GM18873 (cell line): ENCODE data around the gene CFAP92.

Experiments
- ATAC-seq: cut with Tn5 transposase; IDR thresholded peaks from one replicate; pipeline ENCODE4 v1.9.1; 2021; ENCODE audit warnings: mild to moderate bottlenecking, moderate library complexity, moderate number of reproducible peaks; ENCODE audit not compliant: unreplicated experiment, low FRiP score

CFAP92 gene, protein sequence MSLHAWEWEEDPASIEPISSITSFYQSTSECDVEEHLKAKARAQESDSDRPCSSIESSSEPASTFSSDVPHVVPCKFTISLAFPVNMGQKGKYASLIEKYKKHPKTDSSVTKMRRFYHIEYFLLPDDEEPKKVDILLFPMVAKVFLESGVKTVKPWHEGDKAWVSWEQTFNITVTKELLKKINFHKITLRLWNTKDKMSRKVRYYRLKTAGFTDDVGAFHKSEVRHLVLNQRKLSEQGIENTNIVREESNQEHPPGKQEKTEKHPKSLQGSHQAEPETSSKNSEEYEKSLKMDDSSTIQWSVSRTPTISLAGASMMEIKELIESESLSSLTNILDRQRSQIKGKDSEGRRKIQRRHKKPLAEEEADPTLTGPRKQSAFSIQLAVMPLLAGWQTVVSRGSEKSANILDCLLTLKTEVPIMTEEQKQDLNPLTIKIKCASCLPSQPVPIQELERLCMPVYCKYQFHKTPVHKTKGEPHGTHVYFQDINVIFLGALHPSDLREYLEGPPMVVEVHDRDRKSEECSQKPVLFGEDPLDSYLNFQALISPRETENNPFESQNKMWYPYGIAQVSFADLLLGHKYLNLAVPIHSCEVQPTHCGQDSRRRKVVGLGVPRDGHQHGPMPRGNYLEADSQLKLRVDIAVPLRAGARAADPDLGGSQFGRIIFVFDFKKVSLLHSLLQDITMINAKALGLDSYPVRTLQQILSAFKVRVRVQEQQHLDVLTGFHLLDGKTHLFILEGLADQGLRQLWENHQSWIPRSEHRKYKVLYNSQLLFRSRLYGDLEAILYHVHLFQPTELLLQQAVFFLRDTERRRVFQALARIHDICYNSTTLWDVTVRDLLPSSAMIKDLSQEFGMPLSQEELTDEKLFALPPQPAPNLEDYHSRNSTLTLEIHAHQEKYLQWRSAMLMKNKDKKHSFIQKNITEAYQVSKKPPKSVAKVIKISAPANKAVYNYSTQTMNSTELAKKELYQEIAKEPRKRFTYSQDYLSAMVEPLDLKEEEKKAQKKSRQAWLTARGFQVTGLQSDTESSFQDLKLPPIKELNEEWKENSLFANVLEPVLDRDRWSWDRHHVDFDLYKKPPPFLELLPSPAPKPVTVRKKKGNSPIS

DNA sequence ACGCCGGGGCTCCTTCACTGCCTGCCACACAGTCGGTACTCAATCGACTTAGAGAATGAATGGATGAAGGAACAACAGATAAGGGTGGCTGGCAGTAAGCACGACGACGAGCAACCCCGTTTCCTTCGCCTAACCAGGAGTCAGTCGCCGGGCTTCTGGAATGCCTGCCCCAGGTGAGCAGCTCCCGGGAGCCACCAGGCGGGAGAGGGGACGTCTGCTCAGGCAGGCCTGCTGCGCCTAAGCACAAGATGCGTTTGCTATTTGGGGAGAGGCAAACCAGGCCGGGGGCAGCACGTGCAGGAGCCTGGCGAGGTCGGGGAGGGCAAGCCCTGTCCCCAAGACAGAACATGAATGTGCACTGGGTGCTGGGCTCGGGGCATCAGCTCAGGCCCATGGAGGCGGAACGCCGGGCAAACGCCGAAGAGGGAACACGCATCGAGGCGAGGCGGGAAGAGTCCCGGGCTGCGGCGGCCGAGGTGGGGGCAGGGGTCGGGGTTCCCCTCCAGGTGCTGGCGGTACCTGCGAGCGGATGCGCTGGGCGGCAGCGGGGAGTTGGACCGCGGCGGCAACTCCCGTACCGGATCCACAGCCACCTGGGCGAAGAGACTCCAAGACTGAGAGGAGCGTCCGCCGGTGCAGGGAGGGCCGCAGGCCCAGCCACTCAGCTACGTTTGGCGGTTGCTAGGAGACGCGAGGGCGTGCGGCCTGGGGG, at the start of gene CFAP92:
CFAP92 (minus strand) TSS at position 616 of the 712 bp plus-strand sequence. CDS start 772 bp downstream, outside the sequence.
- no peak for ATAC-seq

DNA sequence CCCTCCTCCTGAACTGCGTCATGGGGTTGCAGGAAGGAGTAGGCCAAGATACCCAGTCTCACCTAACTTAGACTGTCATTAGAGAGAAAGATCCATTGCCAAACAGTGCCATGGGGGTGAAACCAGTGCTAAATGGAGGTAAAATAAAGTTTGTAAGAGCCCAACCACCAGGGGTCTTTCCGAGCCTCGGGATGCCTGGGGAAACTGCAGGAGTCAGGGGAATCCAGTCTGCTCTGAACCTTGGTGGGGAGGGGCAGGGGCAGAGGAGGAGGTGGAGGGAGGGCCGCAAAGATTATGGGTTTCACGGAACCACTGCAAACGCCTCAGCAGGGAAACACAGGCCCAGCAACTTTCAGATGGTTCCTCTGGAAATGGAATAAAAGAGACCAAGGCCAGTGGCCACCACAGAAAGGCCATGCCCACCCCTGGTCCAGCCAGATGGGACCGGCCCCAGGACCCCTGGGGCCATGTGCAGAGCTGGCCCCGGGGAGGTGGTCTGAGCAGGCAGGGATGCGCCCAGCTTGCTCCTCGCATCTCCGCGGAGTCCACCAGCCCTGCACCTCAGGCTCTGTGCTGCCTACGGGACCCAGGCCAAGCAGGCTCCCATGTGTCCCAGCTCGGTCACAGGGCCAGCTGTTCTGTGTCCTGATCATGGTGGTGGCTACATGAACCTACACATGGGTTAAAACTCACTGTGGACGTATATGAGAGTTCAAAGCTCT, 46.9 kb upstream of the CFAP92 start:
- ATAC-seq, result no peak

DNA sequence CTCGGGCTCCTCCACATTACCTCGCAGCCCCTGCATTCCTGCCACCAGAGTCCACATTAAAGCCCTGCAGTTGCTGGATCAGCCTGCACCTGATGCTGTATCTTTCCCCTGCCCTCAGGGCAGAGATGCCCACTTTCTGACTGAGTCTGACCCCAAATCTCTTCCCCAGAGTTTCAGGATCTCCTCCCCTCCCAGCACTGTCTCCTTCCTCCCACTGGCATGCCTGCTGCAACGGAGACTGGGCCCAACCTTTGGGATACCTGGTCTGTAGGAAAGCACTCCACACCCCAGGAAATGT, 46.1 kb upstream of the CFAP92 start:
- ATAC-seq, result no peak

DNA sequence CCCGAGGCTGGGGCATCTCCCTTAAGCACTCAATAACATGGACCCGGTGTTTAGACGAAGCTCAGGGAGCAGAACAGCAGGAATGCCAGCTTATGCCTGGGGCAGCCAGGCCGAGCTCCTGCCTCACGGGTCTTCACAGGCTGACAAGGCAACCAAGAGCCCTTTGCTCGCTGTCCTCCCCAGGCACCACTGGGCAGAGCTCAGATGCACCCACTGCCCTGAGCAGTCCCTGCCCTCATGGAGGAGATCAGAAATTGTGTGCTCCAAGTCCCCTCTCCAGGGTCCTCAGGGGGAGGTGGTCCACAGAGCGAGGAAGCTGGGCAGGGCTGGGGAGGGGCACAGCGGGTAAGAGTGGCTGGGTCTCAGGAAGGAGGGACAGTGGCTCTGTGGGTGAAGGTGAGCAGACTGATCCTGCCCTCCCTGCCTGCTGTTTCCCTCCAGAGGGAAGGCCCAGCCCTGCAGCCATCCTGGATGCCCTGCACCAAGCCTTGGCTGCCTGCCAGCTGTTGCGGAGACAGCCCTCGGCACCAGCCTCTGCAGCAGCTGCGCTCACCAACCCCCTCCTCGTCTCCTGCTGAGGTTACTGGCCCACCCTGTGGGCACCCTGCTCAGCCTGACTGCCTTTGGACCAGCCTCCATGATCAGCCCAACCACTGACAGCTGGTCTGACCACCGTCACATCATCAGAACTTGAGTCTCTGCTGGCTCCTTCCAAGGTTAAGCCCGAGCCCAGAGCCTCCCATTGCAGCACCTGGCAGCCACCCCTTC, 45.6 kb upstream of the CFAP92 start:
- no peak for ATAC-seq

DNA sequence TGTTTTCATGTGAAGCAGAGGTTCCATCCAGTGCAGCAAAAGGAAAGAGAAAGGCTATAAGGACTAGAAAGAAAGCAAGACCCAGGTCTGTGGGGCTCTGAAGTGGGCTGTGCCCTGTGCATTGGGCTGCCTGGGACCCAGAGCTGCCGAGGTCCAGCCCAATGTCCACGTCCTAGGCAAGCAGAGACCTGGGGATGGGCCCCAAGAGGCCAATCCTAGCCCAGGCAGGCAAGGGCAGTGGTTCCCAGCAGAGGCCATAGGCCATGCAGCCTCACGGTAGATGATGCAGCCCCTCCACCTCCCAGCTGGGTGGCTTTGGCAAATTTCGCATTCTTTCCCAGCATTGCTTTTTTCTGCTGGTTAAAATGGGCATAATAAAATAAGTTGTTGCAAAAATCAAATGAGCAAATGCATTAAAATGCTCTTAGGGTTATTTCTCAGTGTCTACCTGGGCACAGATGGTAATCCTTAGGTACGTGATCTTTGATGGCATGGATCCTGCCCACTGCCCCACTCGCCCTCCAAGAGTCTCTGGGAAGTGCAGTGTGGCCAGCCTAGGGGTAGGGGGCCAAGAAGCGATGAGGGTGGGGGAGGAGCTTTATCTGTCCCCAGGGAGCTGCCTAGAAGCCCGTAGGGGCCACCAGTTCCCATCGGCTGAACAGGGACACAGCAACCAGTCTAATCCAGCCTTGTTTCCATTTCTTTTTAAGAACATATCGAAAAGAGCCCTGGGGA, 44.4 kb upstream of the CFAP92 start:
- ATAC-seq, result no peak

DNA sequence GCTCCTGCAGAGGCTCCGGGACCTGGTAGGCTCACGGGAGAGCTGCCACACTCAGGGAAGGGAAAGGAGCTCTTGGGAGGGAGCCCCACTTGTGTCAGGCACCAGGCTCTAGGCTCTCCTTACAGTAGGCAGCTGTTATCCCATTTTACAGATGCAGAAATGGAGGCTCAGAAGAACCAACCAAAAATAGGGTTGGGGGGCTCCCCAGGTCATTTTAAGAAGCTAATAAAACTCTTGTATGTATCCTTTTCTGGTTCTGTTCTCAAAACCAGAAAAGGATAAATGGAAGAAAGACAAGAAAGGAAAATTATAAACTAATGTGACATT, 43.2 kb upstream of the CFAP92 start:
- no peak for ATAC-seq

DNA sequence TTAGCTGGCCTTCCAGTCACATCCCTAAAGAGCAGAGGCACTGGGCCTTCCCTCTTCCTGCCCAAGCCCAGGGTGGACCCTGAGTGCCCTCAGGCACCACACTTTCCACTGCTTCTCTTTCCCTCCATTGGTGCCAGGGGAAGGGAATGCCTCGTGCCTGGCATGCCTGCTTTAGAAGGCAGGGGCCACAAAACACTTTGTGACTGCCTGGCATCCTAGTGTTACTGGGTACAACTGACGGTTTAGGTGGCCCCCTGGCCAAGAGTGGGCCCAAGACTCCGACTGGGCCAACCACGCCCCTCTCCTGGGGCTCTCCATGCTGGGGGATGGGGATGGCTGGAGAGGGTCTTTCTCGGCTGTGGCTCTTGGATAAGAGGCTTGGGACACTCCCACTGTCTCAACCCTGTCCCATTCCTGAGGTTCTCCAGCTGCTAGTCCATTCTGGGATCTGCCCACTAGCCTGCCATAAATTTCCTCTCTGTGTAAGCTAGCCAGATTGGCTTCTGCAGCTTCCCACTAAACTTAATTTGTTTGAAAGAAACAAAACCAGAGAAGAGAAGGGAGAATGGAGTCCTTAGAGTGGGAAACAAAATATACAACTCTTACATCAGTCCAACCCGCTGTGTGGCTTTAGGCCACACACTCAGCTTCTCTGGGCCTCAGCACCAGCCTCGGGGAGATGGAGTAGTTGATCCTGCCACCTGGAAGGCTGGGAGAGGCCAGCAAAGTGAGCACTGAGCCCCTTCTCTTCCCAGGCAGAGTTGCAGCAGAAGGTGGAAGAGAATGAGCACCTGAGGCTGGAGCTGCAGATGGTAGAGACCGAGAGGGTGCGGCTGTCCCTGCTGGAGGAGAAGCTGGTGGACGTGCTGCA, 42.6 kb upstream of the CFAP92 start:
- ATAC-seq, result no peak

DNA sequence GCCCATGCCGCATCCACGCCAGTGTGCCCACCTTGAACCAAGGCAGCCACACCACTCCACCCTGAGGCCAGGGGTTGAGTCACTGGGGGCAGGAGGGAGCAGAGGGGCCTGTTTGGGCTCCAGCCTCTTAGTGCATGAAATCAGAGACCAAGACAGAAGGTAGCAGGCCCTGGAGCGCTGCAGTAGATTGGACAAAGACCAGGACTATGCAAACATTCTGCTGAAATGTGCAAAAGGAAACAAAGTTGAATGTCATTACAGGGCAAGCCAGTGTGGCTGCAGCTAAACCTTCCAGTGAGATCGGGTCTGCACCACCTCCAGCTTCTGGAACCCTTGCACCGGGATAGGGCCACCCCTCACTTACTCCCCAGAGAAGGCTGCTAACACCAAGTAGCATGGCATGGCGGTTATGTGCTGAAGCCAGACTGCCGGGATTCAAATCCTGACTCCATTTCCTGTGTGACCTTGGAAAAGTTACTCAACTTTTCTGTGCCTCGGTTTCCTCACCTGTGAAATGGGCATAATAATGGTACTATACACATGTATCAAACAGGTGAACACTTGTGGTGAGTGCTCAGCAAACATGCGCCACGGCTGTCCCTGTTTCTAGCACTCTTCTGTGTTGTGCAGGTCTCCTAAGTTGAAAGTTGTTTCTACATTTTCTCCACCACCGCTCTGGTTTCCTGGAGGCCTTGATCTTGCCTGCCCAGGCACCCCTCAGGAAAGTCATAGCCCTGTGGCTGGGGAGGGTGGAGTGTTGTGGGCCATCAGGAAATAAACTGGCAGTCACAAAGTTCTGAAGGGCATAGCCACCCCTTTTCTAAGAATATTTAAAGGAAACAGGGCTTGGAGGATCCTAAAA, 41.7 kb upstream of the CFAP92 start:
- no peak for ATAC-seq

DNA sequence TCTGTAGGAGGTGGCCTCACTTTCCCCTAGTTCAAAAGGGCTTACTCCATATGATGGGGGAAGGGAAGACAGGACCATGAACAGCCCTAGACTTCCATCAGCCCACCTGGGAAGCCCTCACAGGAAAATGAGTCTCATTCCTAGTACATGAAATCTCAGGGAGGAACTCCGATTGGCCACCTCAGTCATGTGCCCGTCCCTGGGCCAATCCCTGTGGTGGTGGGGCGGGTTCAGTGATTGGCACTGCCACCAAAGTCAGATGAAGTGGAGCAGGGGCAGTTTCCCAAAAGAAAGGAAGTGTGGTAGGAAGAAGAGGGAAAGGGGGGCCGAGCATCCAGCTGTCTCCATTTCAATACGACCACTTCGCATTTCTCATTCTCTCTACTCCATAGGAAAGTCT, 40.8 kb upstream of the CFAP92 start:
- ATAC-seq, result no peak

DNA sequence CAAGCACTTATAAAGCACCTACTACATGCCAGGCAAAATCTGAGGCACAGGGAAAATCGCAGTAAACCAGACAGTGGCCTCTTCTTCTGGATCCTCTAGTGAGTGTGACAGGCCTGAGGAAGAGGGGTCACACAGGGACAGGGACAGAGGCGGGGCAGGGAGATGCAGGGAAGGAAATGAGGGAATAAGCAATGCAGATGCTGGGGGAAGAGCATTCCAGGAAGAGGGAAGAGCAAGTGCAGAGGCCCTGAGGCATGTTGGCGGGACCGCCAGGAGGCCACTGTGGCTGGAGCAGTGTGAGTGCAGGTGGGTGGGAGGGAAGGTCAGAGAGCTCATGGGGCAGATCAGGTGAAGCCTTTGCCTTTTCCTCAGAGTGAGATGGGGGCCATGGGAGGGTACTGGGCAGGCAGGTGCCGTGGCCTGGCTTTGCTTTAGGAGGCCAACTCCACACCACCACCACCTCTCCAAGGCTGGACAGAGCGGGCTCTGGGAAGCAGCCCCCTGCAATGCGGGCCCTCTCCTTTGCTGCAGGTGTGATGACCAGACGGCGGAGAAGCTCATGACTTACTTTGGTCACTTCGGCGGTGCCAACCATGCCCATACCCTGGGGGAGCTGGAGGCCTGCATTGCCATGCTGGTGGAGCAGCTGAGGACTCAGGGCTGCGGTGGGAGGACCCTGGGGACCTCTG, 39.9 kb upstream of the CFAP92 start:
- no peak for ATAC-seq

DNA sequence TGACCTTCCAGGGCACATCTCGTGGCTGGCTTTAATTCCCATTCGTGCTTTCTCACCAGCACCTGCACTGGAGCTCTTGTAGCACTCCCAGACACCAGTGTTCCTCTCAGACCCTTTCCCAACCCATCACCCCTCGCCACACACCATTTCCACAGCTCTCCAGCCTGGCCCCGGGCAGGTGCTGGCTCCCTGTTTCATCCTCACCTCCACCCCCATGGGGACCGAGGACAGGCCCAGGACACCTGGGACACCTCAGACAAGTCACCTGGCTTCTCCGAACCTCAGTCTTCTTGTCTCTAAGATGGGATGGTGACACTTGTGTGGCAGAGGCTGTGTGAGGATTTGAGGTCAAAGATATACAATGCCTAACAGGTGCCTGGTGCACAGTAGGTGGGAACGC, 39.3 kb upstream of the CFAP92 start:
- no peak for ATAC-seq

DNA sequence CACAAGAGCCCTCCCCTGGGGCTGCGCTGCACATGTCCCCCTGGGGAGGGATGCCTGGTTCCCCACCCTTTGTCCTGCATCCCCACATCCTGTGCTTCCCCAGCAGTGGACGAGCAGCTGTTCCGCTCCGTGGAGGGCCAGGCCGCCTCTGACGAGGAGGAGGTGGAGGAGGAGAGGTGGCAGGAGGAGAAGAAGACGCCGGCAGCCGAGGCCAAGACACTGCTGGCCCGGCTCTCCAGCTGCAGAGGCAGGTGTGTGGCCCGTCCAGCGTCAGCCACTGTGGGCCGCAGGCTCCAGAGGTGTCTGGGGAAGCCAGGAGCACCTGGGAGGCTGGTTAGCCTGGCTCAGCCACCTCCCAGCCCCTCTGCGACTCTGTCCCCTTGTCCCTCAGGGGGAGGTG, 38.8 kb upstream of the CFAP92 start:
- ATAC-seq, result no peak

DNA sequence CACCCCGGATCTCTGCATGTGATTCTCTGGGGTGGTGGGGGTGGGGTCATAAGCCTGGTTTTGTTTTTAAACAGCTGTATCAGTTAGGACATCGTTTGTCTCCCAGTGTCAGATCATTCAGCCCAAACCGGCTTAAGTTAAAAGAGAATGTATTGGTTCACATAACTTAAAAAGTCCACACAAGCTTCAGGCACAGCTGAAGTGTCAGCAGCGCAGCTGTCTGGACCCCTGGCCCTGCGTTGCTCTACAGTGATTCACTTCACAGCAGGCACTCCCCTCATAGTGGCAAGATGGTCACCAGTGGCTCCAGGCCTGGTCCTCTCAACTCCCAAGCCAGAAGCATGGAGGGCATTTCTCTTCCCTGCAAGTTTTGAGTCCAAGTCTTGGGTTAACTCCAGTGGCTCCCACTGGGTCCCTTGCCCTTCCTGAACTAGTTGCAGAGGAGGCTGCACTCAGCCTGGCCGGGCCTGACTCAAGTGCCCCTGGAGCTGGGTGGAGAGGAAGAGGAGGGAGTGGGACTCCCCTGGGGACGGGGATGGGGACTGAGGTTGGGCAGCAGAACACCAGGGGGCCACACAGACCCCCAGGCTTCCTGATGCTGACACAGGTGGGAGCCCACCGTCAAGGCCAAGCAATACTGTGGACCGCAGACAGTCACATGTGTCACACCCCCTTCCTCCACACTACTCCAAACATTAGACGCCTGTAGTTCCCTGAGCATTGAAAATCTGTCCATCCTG, 37.8 kb upstream of the CFAP92 start:
- no peak for ATAC-seq

DNA sequence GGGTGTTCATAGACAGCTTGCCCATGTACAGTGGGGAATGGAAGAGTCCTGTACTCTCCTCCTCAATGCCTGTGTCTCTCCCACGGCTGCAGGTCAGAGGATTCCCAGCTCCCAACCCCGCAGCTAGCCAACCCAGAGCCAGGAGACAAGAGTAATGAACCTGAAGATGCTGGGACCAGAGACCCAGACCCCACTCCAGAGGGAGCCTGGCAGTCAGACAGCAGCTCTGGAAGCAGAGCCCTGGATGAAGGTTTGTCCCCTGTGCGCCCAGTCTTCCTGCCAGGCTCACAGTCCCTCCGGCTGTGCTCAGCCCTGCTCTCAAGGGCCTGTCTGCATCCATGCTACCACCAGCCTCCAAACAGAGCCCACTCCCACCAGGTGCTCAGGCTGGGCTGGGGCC, 36.7 kb upstream of the CFAP92 start:
- ATAC-seq, result no peak

DNA sequence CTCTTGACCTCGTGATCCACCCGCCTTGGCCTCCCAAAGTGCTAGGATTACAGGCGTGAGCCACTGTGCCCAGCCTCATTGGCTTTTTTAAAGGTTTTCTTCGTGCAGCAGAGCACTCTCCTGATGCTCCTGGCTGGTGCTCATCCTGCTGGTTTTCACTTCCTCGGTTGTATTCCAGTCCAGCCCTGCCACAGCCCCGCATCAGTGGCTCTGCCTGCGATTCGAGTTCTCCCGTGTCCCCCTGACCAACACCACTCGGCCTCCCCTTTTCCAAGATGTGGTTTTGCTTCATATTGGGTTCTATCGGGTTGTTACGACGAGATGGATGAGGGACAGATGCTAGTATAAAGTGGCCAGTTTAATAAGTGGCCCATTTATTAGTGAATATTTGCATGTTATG, 35.0 kb upstream of the CFAP92 start:
- no peak for ATAC-seq

DNA sequence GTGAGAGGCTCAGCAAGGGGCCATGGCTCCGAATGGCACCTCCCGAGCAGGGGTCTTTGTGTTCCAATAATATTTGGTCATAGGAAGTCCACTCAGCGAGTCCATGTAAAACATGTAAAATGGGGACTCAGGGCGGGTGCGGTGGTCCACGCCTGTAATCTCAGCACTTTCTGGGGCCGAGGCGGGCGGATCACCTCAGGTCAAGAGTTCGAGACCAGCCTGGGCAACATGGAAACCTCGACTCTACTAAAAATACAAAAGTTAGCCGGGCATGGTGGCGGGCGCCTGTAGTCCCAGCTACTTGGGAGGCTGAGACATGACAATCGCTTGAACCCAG, 33.6 kb upstream of the CFAP92 start:
- ATAC-seq, result no peak
